Measurements from ENCODE around the gene SNRNP48. TPM values are rescaled to one million over a fixed set of nuclear protein-coding genes. Genes with fewer than 3 reads are reported as not detected.

SNRNP48 gene
- total RNA-seq, 4 donors from 2014 or later = 8.8 to 15.3 (median 10.7) TPM

DNA sequence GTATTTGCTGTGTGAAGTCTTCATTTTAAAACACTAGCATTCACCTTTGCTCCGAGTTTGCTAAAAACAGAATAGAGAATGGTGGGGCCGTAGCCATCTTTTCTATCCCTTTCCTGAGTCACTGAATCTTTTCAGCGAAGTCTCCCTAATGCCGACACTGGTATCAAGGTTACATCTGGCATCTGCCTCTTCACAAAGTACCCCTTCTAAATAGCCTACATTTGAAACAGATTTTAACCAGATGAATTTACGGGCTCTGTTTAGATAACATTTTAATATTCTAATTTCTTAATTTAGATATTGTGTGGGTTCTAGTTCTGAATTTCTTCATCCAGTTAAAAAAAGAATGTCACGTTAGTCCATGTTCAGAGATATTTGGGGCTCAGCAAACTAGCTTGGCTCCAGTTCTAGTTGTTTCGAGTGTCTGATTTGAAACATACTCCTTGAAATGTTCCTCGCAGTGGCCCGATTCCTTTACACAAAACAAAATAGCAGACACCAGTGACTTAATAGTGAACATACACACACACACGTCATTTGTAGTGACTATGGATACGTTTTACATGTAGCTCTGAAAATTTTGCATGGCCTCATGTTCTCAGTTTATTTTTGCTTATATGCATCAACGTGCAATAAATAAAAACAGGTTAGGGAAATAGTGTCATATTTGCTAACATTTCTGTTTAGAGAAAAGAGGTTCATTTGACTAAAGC is 33.4 kb upstream of the SNRNP48 start:
- TF ChIP-seq, protein P1, sequence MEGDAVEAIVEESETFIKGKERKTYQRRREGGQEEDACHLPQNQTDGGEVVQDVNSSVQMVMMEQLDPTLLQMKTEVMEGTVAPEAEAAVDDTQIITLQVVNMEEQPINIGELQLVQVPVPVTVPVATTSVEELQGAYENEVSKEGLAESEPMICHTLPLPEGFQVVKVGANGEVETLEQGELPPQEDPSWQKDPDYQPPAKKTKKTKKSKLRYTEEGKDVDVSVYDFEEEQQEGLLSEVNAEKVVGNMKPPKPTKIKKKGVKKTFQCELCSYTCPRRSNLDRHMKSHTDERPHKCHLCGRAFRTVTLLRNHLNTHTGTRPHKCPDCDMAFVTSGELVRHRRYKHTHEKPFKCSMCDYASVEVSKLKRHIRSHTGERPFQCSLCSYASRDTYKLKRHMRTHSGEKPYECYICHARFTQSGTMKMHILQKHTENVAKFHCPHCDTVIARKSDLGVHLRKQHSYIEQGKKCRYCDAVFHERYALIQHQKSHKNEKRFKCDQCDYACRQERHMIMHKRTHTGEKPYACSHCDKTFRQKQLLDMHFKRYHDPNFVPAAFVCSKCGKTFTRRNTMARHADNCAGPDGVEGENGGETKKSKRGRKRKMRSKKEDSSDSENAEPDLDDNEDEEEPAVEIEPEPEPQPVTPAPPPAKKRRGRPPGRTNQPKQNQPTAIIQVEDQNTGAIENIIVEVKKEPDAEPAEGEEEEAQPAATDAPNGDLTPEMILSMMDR (IDR thresholded peaks at IDR 0.05) = no peak
- TF ChIP-seq POLR2A (IDR thresholded peaks at IDR 0.05) = no peak

DNA sequence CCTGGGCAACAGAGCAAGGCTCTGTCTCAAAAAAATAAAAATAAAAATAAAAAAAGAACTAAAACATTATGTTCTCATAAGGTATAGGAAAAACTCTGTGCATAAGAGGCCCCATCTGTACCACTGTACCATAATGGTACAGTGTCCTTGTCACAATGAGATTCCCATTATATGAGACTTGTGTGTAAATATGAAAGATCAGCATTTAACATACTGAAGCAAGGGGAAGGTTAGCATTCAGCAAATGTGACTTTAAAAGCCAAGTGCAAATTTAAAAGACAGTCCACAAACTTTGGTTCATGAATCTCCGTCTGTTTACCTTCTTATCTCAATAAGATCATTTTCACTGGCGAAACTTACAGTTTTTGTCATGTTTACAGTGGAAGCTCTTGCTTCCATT is 32.3 kb upstream of the SNRNP48 start:
- intact Hi-C loops (cut with DNase I; ENCODE audit: low total_unique reads) = no loop called here
- TF ChIP-seq, protein P1 (IDR thresholded peaks at IDR 0.05) = no peak
- TF ChIP-seq POLR2A (IDR thresholded peaks at IDR 0.05) = no peak
- 74 to 80% methylated on average over 2 of the region's 2 CpGs for WGBS, 2 donors

More for the DNA sequence above, 33.4 kb upstream of the SNRNP48 start:
- intact Hi-C loops (cut with DNase I; ENCODE audit: low total_unique reads) = no loop called here
- 66 to 72% methylated on average over 12 of the region's 12 CpGs for WGBS, 2 donors
- no peak for DNase-seq (ENCODE audit: low spot score in 2 of 2)
- H3K4me3 ChIP-seq (ENCODE audit: low read depth, poor library complexity, severe bottlenecking) = no peak overlapping the region

DNA sequence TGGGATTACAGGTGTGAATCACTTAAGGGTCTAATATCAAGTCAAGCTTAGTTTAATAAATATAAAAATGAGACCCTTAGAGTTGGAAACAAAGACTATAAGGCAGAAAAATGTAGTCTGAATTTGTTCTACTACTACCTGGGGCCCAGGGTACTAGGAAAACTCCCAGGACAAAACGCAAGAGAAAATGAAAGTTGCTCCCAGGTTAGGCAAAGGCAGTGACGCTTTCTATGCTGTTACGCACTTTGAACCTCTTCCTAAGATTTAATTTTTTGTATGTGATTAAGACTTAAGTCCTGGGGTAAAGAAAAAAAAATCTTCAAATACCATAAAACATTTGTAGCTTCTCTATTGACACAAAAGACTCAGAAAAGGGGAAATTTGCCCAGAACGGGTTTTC is 31.2 kb upstream of the SNRNP48 start:
- H3K4me3 ChIP-seq (ENCODE audit: low read depth, poor library complexity, severe bottlenecking) = no peak overlapping the region
- 85 to 89% methylated on average over 4 of the region's 4 CpGs for WGBS, 2 donors
- intact Hi-C loops (cut with DNase I; ENCODE audit: low total_unique reads) = no loop called here
- no peak for TF ChIP-seq POLR2A (IDR thresholded peaks at IDR 0.05)
- TF ChIP-seq, protein P1 (IDR thresholded peaks at IDR 0.05) = no peak
- no peak for DNase-seq (ENCODE audit: low spot score in 2 of 2)

More for the DNA sequence above, 32.3 kb upstream of the SNRNP48 start:
- H3K4me3 ChIP-seq (ENCODE audit: low read depth, poor library complexity, severe bottlenecking) = no peak overlapping the region
- no peak for DNase-seq (ENCODE audit: low spot score in 2 of 2)

DNA sequence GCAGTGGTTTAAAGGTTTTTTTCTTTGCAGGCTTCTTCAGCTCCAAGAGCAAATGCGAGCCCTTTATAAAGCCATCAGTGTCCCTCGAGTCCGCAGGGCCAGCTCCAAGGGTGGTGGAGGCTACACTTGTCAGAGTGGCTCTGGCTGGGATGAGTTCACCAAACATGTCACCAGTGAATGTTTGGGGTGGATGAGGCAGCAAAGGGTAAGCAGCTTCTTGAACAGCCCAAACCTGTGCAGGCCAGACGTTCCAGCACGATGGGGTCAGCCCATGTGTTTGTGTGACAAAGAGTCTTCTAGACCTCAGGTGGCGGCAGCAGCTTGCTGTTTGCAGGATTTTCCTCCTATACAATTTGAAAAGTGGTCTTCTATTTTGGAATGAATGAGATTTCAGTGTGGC is 30.8 kb upstream of the SNRNP48 start:
- TF ChIP-seq, protein P1 (IDR thresholded peaks at IDR 0.05) = no peak
- no peak for TF ChIP-seq POLR2A (IDR thresholded peaks at IDR 0.05)
- no peak overlapping the region for H3K4me3 ChIP-seq (ENCODE audit: low read depth, poor library complexity, severe bottlenecking)
- no peak for DNase-seq (ENCODE audit: low spot score in 2 of 2)
- intact Hi-C loops (cut with DNase I; ENCODE audit: low total_unique reads) = no loop called here
- WGBS, 2 donors = 81 to 88% methylated on average over 6 of the region's 6 CpGs

DNA sequence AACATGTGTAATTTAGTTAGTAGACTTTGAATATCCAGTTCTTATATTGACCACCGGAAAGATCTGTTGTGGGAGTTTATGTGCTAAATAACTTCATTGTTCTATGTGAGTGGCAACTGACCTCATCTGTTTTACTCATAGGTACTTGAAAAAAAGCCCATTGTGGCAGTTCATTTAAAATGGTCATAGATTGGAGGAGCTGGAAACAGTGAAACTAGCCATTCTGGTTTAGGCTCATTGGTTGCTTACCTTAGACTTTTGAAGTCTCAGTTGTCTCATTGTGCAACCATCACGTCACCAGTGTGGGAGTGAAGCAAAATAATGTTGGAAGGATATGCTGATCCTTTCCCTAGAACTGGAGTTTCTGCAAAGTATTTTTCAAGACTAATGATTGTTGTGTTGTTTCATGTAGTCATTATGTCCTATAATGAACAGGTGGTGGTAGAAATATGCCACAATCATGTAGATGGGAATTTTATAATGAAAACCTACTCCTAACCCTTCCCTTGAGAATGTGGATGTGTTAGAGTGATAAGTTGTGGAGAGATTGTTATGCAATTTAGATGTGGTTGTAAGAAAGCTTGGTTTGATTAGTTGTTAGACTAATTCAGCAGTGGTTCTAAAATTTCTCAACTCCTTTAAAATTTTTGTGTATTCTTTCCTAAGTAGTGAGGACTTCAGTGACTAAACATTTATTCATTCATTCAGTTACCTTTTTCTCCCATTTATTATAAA is 30.2 kb upstream of the SNRNP48 start:
- TF ChIP-seq, protein P1 (IDR thresholded peaks at IDR 0.05) = no peak
- no peak for TF ChIP-seq POLR2A (IDR thresholded peaks at IDR 0.05)
- no peak for DNase-seq (ENCODE audit: low spot score in 2 of 2)
- intact Hi-C loops (cut with DNase I; ENCODE audit: low total_unique reads) = loop anchor here (10.0 kb wide), 1 partner anchor 145 kb away; no protein-coding TSS in a partner anchor
- 53 to 56% methylated on average over 2 of the region's 2 CpGs for WGBS, 2 donors
- no peak overlapping the region for H3K4me3 ChIP-seq (ENCODE audit: low read depth, poor library complexity, severe bottlenecking)
